Measurements from ENCODE around the gene THG1L. TPM values are rescaled to one million over a fixed set of nuclear protein-coding genes. Genes with fewer than 3 reads are reported as not detected.

The THG1L gene
- total RNA-seq (2021) (11.6 to 14.6 TPM (median 12.3 TPM) in 3 replicates), Bru-seq, nascent RNA (percentile 80 among the genes with signal in this experiment)
- long read RNA-seq, experiment 1, transcript THG1L-201 (6 exons, 3,107 nt), result major isoform, 37 of 43 reads
- long read RNA-seq, experiment 1, partial matches to known transcripts, result 2 of 43 reads
- long read RNA-seq, experiment 1, other reads (novel, unspliced or antisense), result 3 of 43 reads
- long read RNA-seq, experiment 2, transcript THG1L-201 (6 exons, 3,107 nt), result major isoform, 20 of 25 reads
- long read RNA-seq, experiment 2, partial matches to known transcripts, result 1 of 25 reads
- long read RNA-seq, experiment 2, other reads (novel, unspliced or antisense), result 3 of 25 reads
- long read RNA-seq, experiment 3, transcript THG1L-201 (6 exons, 3,107 nt), result major isoform, 28 of 35 reads
- long read RNA-seq, experiment 3, partial matches to known transcripts, result 0 of 35 reads
- long read RNA-seq, experiment 3, other reads (novel, unspliced or antisense), result 6 of 35 reads

GRCh38 chr5:157731272-157732129 is at the start of gene THG1L:
Gene THG1L (plus strand): TSS chr5:157731420. CDS start chr5:157731441, 21 bp downstream.
- peaks cover 35% of the 10 kb centered on the region for H3K36me3 Mint-ChIP-seq
- peak; percentile 100 for DNase-seq (ENCODE audit: low spot score)
- ATAC-seq, result peak; percentile 97
- peaks cover 7% of the 10 kb centered on the region for H3K9me3 Mint-ChIP-seq
- peak within 1 kb of the TSS; percentile 99 for H3K27ac Mint-ChIP-seq
- peak within 1 kb of the TSS; percentile 98 for H3K4me3 Mint-ChIP-seq
- no peaks in the 10 kb centered on the region for H3K27me3 Mint-ChIP-seq (ENCODE audit: low read depth)
- peaks cover 5% of the 10 kb centered on the region for H3K4me1 Mint-ChIP-seq
- ChIA-PET POLR2A (interaction anchor here (0.6 to 1.8 kb wide), 6 partner anchors 10 to 448 kb away, joined by 3 to 4 read pairs (median 3); partner anchors contain the start of genes CLINT1, LSM11 and SOX30), CTCF (interaction anchor here (0.5 to 3.4 kb wide), 12 partner anchors 11 to 389 kb away, joined by 3 to 45 read pairs (median 3); partner anchors contain the start of gene LSM11)
- TF ChIP-seq ZNF317 (CRISPR knock-in tag; IDR thresholded peaks at IDR 0.05; ENCODE audit: borderline replicate concordance, low read depth) (no peak), ESRRA (CRISPR knock-in tag; IDR thresholded peaks at IDR 0.05; ENCODE audit: borderline replicate concordance) (no peak), CBFB (CRISPR knock-in tag; IDR thresholded peaks at IDR 0.05; ENCODE audit: low read depth) (no peak), NR3C1 (CRISPR knock-in tag; conservative IDR thresholded peaks at IDR 0.05; ENCODE audit: low read depth) (no peak), ARID4B (CRISPR knock-in tag; IDR thresholded peaks at IDR 0.05; ENCODE audit: borderline replicate concordance) (peak; percentile 90), NFATC4 (CRISPR knock-in tag; IDR thresholded peaks at IDR 0.05) (no peak), JUN (CRISPR knock-in tag; IDR thresholded peaks at IDR 0.05) (peak; percentile 70; the same call in 1 of the 2 replicates), ZBTB43 (CRISPR knock-in tag; IDR thresholded peaks at IDR 0.05) (no peak), CREB1 (CRISPR knock-in tag; IDR thresholded peaks at IDR 0.05) (no peak), NFE2L1 (CRISPR knock-in tag; IDR thresholded peaks at IDR 0.05) (no peak), ZNF671 (CRISPR knock-in tag; IDR thresholded peaks at IDR 0.05) (no peak), TEAD1 (CRISPR knock-in tag; IDR thresholded peaks at IDR 0.05) (peak; percentile 95), NR2C2 (CRISPR knock-in tag; IDR thresholded peaks at IDR 0.05) (0 out of 2 replicates have a peak, but pooled peaks have one; percentile 26), HMGXB4 (CRISPR knock-in tag; IDR thresholded peaks at IDR 0.05) (no peak), SOX15 (CRISPR knock-in tag; IDR thresholded peaks at IDR 0.05) (no peak), FOXK1 (CRISPR knock-in tag; IDR thresholded peaks at IDR 0.05) (peak; percentile 58), ZNF396 (CRISPR knock-in tag; IDR thresholded peaks at IDR 0.05; ENCODE audit: borderline replicate concordance) (peak; percentile 6; the same call in 1 of the 2 replicates), SP1 (CRISPR knock-in tag; conservative IDR thresholded peaks at IDR 0.05) (peak; percentile 82), ATF1 (CRISPR knock-in tag; IDR thresholded peaks at IDR 0.05) (no peak), MAX (CRISPR knock-in tag; IDR thresholded peaks at IDR 0.05) (peak; percentile 92), CTCF (IDR thresholded peaks at IDR 0.05) (no peak), CREM (CRISPR knock-in tag; IDR thresholded peaks at IDR 0.05) (0 out of 2 replicates have a peak, but pooled peaks have one; percentile 47), GTF2I (CRISPR knock-in tag; conservative IDR thresholded peaks at IDR 0.05) (no peak), NFYB (CRISPR knock-in tag; conservative IDR thresholded peaks at IDR 0.05; ENCODE audit: low read depth) (peak; percentile 67), ZNF138 (CRISPR knock-in tag; conservative IDR thresholded peaks at IDR 0.05) (no peak)

Data from WTC11 (cell line).